COLO668 (cell line): Measurements from ENCODE around the gene TAF6L.
"Not testable (repeated sequence)": the region's sequence is repeated elsewhere in the genome, so short reads cannot be mapped to it uniquely, and the experiment has no call there.

Experiments
- DNase-seq: peaks from one replicate; lab custom pipeline; 2025; ENCODE audit not compliant: unreplicated experiment; lab: John Stamatoyannopoulos, UW

Gene TAF6L

GRCh38 chr11:62755086-62755615 is 16.0 kb upstream of the TAF6L start:
- DNase-seq = no peak

GRCh38 chr11:62757846-62758788 is 13.1 kb upstream of the TAF6L start:
- no peak for DNase-seq

DNA sequence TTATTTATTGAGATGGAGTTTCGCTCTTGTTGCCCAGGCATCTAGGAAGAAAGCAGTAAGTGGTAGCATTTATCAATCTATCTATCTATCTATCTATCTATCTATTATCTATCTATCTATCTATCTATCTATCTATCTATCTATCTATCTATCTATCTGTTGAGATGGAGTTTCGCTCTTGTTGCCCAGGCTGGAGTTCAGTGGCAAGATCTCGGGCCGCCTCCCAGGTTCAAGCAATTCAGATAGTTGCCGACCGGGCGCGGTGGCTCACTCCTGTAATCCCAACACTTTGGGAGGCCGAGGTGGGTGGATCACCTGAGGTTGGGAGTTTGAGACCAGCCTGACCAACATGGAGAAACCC is 10.3 kb upstream of the TAF6L start:
- not testable (repeated sequence) for DNase-seq

GRCh38 chr11:62770778-62771143 is 435 bp upstream of the TAF6L start:
- peak; percentile 45 for DNase-seq

- DNase-seq = no peak
Measured at GRCh38 chr11:62774407-62774806, 3.2 kb downstream of the TAF6L start.

- no peak for DNase-seq
Measured at GRCh38 chr11:62775646-62776045, 4.5 kb downstream of the TAF6L start.

GRCh38 chr11:62777389-62777788 is 6.2 kb downstream of the TAF6L start:
- no peak for DNase-seq

GRCh38 chr11:62778441-62778840 is 7.2 kb downstream of the TAF6L start:
- DNase-seq = no peak

DNA sequence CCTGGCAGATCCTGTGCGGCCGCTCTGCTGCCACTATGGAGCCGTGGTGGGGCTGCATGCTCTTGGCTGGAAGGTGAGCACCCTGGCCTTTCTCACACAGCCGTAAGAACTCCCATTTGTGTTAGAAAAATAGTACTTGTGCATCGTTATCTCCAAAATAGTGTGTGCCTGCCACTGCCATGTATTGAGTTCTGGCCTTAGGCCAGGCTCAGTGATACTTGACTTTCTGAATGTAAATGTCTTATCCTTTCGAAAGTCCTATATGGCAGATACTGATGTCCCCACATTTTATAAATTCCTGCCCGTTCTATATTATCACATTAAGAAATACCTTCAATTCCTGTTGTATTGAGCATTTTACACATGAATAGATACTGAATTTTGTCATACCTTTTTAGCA is 11.6 kb downstream of the TAF6L start:
- DNase-seq = no peak

DNA sequence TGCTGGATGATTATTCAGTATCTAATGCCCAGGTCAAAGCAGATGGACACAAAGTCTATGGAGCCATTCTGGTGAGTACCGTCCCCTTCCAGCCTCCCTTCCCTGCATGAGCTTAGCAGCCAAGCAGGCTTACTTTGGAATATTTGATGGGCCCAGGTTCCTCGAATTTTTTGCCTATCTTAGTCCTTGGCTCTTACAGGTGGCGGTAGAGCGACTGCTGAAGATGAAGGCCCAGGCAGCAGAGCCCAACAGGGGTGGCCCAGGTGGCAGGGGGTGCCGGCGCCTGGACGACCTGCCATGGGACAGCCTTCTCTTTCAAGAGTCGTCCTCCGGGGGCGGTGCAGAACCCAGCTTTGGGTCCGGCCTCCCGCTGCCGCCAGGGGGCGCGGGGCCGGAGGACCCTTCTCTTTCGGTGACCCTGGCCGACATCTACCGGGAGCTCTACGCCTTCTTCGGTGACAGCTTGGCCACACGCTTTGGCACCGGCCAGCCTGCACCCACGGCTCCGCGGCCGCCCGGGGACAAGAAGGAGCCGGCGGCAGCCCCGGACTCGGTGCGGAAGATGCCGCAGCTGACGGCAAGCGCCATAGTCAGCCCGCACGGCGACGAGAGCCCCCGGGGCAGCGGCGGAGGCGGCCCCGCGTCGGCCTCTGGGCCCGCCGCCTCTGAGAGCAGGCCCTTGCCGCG is 15.3 kb downstream of the TAF6L start:
- peak; percentile 90 for DNase-seq

DNA sequence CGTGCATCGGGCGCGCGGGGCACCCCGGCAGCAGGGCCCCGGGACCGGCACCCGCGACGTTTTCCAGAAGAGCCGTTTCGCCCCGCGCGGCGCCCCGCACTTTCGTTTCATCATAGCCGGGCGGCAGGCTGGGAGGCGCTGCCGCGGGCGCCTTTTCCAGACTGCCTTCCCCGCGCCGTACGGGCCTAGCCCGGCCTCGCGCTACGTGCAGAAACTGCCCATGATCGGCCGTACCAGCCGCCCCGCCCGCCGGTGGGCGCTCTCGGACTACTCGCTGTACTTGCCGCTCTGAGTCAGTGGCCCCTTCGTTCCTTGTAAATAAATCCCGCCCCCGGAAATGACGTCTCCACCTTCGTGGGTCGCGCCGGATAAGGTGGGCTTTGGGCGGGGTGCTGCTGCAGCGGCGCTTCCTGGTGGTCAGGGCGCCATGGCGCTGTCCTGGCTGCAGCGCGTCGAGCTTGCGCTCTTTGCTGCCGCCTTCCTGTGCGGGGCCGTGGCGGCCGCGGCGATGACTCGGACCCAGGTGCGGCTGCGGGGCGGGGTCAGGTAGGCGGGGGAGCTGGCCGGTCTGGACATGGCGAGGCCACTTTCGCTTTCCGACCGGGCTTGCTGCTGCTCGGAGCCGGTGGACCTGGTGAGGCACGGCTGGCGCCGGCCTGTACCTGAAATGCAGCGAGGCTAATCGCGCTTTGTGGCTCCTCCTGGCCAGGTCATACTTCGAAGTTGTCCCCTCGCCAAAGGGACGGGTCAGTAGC is 16.0 kb downstream of the TAF6L start, which contains the start of gene TMEM179B:
TSS of gene TMEM179B (plus strand) at position 398 of the 755 bp plus-strand sequence. CDS start at position 428, 30 bp downstream.
- peak; percentile 98 for DNase-seq

- DNase-seq = no peak
Measured at GRCh38 chr11:62788991-62789390, 17.8 kb downstream of the TAF6L start.

DNA sequence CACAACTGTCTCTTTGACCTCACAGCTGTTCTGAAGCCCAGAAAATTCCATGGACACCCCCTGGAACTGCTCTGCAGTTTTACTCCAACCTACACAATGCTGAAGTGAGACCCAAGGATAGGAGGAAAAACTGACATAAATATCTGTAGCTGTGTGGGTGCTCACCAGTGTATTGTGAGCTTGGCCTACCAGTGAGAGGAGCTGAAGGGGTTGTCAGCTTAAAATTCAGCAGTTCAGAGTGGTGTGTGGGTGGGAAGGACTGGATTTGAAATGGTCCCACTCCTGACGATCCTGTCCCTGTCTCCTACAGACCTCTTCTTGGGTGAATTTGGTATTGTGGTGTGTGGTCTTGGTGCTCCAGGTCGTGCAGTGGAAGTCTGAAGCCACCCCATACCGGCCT is 18.4 kb downstream of the TAF6L start:
- DNase-seq = no peak

DNA sequence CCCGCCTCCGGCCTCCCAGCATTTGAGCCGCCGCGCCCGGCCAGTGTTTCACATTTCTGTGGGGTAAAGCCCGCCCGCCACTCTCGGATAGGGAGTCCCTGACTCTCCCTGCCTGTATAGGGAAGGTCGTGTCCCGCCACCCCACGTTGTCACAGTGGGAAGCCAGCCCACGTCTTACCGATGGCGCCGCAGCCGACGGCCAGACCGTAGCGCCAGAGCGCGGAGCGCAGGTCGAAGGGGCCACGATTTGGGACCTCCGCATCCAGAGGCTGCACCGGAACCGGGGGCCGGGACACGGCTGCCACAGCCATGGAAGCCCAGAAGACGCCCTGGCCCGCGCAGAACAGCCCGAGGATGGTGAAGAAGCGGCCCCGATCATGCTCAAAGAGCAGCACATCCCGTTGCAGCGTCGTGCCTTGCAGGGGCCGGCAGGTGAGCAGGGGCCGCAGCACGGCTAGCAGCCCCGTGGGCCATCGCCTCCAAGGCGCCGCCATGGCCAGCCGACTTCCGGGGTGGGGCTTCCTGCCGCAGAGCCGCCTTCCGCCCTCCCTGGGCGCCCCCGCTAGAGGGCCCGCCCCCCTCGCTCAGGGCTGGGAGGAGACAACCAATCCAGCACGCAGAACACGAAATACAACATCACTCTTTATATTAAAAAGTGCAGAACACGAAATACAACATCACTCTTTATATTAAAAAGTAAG is 20.5 kb downstream of the TAF6L start, which contains the start of gene TMEM223:
TSS of gene TMEM223 (minus strand) at position 506 of the 701 bp plus-strand sequence. CDS start at position 494, 12 bp downstream.
- DNase-seq = peak; percentile 87

DNA sequence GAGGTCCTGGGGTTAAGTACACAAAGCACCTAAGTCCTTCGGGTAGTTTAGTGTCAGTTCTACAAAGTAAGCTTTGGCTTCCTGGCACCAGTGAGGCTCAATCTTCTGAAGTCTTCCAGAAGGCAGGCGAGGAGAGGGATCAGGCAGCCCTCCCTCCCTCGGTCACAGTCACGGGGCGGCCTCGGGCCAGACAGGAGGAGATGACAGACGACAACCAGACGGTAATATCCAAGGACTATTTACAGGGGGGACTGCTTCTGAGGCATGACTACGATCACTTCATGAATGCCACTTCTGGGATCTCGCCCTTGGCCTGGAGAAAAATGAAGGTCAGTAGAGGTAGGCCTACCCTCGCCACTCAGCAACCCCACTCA is 21.0 kb downstream of the TAF6L start:
- DNase-seq = no peak

GRCh38 chr11:62794201-62794775 is 23.1 kb downstream of the TAF6L start:
- no peak for DNase-seq

GRCh38 chr11:62796281-62796680 is 25.1 kb downstream of the TAF6L start:
- DNase-seq = no peak

DNA sequence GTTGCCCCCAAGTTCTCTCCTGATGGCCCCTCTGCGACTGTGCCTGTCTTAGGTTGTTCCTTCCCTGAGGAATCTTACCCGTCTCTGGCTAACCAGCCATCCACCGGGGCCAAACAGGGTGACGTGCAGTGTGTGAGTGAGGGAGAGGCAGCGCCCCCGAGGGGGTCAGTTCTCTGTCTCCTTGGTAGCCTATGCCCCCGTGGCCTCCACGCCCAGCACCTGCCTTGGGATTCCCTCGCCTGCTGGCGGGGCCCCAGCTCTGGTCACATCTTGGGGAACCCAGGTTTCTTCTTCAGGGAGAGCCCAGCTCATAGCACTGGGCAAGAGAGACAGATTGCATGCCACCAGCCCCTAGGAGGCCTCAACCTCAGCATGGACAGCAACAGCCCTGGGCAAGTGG is 28.3 kb downstream of the TAF6L start:
- no peak for DNase-seq

DNA sequence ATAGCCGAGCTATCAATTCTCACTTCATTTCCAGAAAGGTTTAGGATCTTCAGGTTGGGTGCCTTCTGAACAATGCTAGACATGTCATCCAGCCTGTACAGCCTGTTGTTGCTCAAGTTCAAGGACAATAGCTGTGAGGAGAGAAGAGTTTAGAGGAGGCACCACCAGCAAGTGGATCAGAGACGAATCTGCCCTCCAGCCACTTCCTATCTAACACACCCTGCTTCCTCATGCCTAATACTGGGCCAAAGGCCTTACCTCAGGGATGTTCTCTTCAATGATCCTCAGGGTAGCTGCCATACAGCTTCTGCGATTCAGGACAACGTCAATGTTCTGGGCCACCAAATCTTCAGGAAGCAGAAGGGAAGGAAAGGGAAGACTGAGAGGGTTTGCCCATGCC is 29.9 kb downstream of the TAF6L start:
- no peak for DNase-seq
